Measurements from ENCODE around the gene MDGA2. TPM values are rescaled to one million over a fixed set of nuclear protein-coding genes. Genes with fewer than 3 reads are reported as not detected.

Gene MDGA2
- total and polyA plus RNA-seq, 2 of the 8 experiments (the other 6 are each of a cell fraction or from before 2014, with no cell fraction given) = 0.11 to 0.69 TPM

GRCh38 chr14:47155395-47155794 lies 520.0 kb downstream of the MDGA2 start:
- H3K27me3 ChIP-seq (replicated peaks in 1 of 4; ENCODE audit: control insufficient read depth in 3 of 4, extremely low read depth in 1 of 4, insufficient read depth in 3 of 4, low read length in 3 of 4) = no peaks in the 10 kb centered on the region
- WGBS, 2 experiments (ENCODE audit: extremely low coverage in 1 of 2, insufficient coverage in 1 of 2, insufficient read length in 1 of 2, insufficient replicate concordance in 2 of 2, low coverage in 1 of 2, low lambda C conversion rate in 2 of 2, missing lambda C conversion rate in 1 of 2) = 93% methylated on average over 13 of the region's 13 CpGs; no CpG with 5 or more reads in 1 of the 2 experiments
- no peak for FAIRE-seq
- no peak overlapping the region; the same call in 1 of the 2 replicates for H4K8ac ChIP-seq (ENCODE audit: extremely low read depth, insufficient read depth, low read length)
- H2BK15ac ChIP-seq (ENCODE audit: low read length) = no peak overlapping the region
- H4K91ac ChIP-seq (replicated peaks; ENCODE audit: insufficient read length, low read length) = no peak overlapping the region
- no peak overlapping the region for H3K4me2 ChIP-seq (ENCODE audit: insufficient read depth in 1 of 2, low read depth in 2 of 2, low read length in 2 of 2)
- no peak overlapping the region for H2BK5ac ChIP-seq (ENCODE audit: low read depth, low read length)
- H3K79me2 ChIP-seq (ENCODE audit: control insufficient read depth in 1 of 2, insufficient read depth in 2 of 2, low read length in 2 of 2) = no peaks in the 10 kb centered on the region
- CTCF ChIA-PET (ENCODE audit: partially characterized antibody) = no interaction called here
- H2BK120ac ChIP-seq (replicated peaks; ENCODE audit: low read depth, low read length) = no peak overlapping the region
- no peak overlapping the region for H3K9ac ChIP-seq (replicated peaks in 1 of 4; ENCODE audit: extremely low read depth in 1 of 4, low read depth in 3 of 4, low read length in 3 of 4)
- H3K36me3 ChIP-seq (ENCODE audit: control insufficient read depth in 2 of 4, insufficient read depth in 4 of 4, low read length in 3 of 4) = no peaks in the 10 kb centered on the region
- no peak for DNase-seq (ENCODE audit: low read depth in 1 of 2, low spot score in 2 of 2)
- H2AK5ac ChIP-seq (ENCODE audit: low read depth, low read length) = no peak overlapping the region
- H3K18ac ChIP-seq (ENCODE audit: extremely low read depth, low read length) = no peak overlapping the region
- 0 out of 2 replicates have a peak overlapping the region, but pooled peaks have one; percentile 18 for H2BK12ac ChIP-seq (ENCODE audit: low read depth, low read length)
- no peak overlapping the region for H3K56ac ChIP-seq (replicated peaks; ENCODE audit: insufficient read length, low read depth, low read length)
- H4K20me1 ChIP-seq (replicated peaks in 1 of 2; ENCODE audit: control insufficient read depth in 1 of 2, insufficient read depth in 2 of 2, low read length in 2 of 2) = no peaks in the 10 kb centered on the region
- no peaks in the 10 kb centered on the region for H3K23me2 ChIP-seq (ENCODE audit: low read depth, low read length)
- no peak overlapping the region for H2BK20ac ChIP-seq (ENCODE audit: low read length)
- no peak overlapping the region for H3K4ac ChIP-seq (replicated peaks; ENCODE audit: insufficient read length, low read depth, low read length)
- no peaks in the 10 kb centered on the region for H3K9me3 ChIP-seq (ENCODE audit: insufficient read depth in 2 of 2, low read depth in 1 of 2, low read length in 1 of 2)
- H3K14ac ChIP-seq (ENCODE audit: insufficient read length) = no peak overlapping the region
- no peak overlapping the region for H3K4me3 ChIP-seq (ENCODE audit: extremely low read depth in 1 of 4, insufficient read depth in 2 of 4, low read depth in 3 of 4, low read length in 4 of 4)
- H3K79me1 ChIP-seq (ENCODE audit: low read depth, low read length) = no peaks in the 10 kb centered on the region
- no peak overlapping the region for H4K5ac ChIP-seq (ENCODE audit: insufficient read length, low read depth, low read length)
- no peak overlapping the region for H2AFZ ChIP-seq (ENCODE audit: low read length)
- no peaks in the 10 kb centered on the region for H3K4me1 ChIP-seq (replicated peaks in 1 of 4; ENCODE audit: control insufficient read depth in 3 of 4, insufficient read depth in 4 of 4, low read length in 3 of 4)
- no peak overlapping the region for H3K27ac ChIP-seq (ENCODE audit: low read depth, low read length)
- no peak overlapping the region for H3K23ac ChIP-seq (ENCODE audit: insufficient read length)
- POLR2A ChIA-PET (ENCODE audit: partially characterized antibody) = no interaction called here
- TF ChIP-seq ZNF274 (IDR thresholded peaks at IDR 0.05; ENCODE audit: borderline replicate concordance, extremely low read depth, low read length) (no peak), RXRA (IDR thresholded peaks at IDR 0.05; ENCODE audit: insufficient read depth, low read depth, low read length) (no peak), FOSL1 (IDR thresholded peaks at IDR 0.05; ENCODE audit: insufficient read depth, low read depth, low read length) (no peak)

All from H1 (cell line).